Osteoblast (primary cell): ENCODE results near the gene ATP7A. TPM values are rescaled to one million over a fixed set of nuclear protein-coding genes. Genes with fewer than 3 reads are reported as not detected.

Experiments used
- DNase-seq: peaks from one replicate; pipeline ENCODE4 v3.0.0; 2011; ENCODE audit warnings: low spot score, mixed read lengths; ENCODE audit not compliant: insufficient read length; ENCODE audit errors: missing footprints
- H2AFZ ChIP-seq: 2 replicates; pipeline ENCODE4 v1.6.0; 2011; ENCODE audit warnings: mild to moderate bottlenecking, low read length
- H3K27ac ChIP-seq: 2 replicates; pipeline ENCODE4 v1.5.1; 2011; ENCODE audit warnings: mild to moderate bottlenecking, low read depth, low read length, moderate library complexity
- H3K27me3 ChIP-seq: 2 replicates; pipeline ENCODE4 v1.6.0; 2012; ENCODE audit warnings: mild to moderate bottlenecking, control low read depth, inconsistent platforms, low read length, moderate library complexity; ENCODE audit not compliant: insufficient read depth
- H3K36me3 ChIP-seq: 2 replicates; pipeline ENCODE4 v1.5.1; 2011; ENCODE audit warnings: mild to moderate bottlenecking, low read length, control low read depth, moderate library complexity; ENCODE audit not compliant: insufficient read depth
- H3K4me1 ChIP-seq: 2 replicates; pipeline ENCODE4 v1.5.1; 2011; ENCODE audit warnings: mild to moderate bottlenecking, low read length, control low read depth, moderate library complexity; ENCODE audit not compliant: insufficient read depth
- H3K4me2 ChIP-seq: 2 replicates; pipeline ENCODE4 v1.6.0; 2011; ENCODE audit warnings: mild to moderate bottlenecking, low read length; ENCODE audit not compliant: insufficient read depth
- H3K4me3 ChIP-seq: fragments of 200-600 bp; sonication (generic); 3 replicates; pipeline ENCODE4 v1.5.1; 2012; ENCODE audit warnings: mild to moderate bottlenecking, low read length, inconsistent platforms; ENCODE audit not compliant: insufficient read depth
- H3K79me2 ChIP-seq: 2 replicates; pipeline ENCODE4 v1.6.0; 2012; ENCODE audit warnings: mild to moderate bottlenecking, low read length, control low read depth, inconsistent platforms; ENCODE audit not compliant: insufficient read depth
- H3K9me3 ChIP-seq: 2 replicates; pipeline ENCODE4 v1.5.1; 2011; ENCODE audit warnings: low read depth, low read length, control low read depth
- H4K20me1 ChIP-seq: 2 replicates; pipeline ENCODE4 v1.6.0; 2012; ENCODE audit warnings: mild to moderate bottlenecking, low read length, control low read depth; ENCODE audit not compliant: insufficient read depth
- total RNA-seq: library from RNA; depleted of rRNA; stranded (reverse); fragments of >200 nt; gene quantifications from 2 replicates; pipeline ENCODE4 v1.2.3, GENCODE V29; 2012
- TF ChIP-seq, protein P1 (sequence below): IDR thresholded peaks from 2 replicates; pipeline ENCODE4 v1.5.1; 2011; ENCODE audit warnings: mild to moderate bottlenecking, low read depth, low read length, moderate library complexity; ENCODE audit errors: extremely low read depth

Gene ATP7A
- total RNA-seq, 1 donor: 16.6 TPM

GRCh38 chrX:77975755-77976154, 65.3 kb downstream of the ATP7A start:
- DNase-seq: no peak

GRCh38 chrX:77977095-77977494, 66.6 kb downstream of the ATP7A start:
- Histone ChIP-seq H3K4me3 (no peak overlapping the region), H3K4me2 (no peak overlapping the region), H4K20me1 (no peaks in the 10 kb centered on the region), H3K79me2 (no peaks in the 10 kb centered on the region), H3K27me3 (no peaks in the 10 kb centered on the region), H2AFZ (no peak overlapping the region), H3K9me3 (no peaks in the 10 kb centered on the region), H3K27ac (no peak overlapping the region), H3K36me3 (no peaks in the 10 kb centered on the region), H3K4me1 (no peaks in the 10 kb centered on the region)
- TF ChIP-seq, protein P1, sequence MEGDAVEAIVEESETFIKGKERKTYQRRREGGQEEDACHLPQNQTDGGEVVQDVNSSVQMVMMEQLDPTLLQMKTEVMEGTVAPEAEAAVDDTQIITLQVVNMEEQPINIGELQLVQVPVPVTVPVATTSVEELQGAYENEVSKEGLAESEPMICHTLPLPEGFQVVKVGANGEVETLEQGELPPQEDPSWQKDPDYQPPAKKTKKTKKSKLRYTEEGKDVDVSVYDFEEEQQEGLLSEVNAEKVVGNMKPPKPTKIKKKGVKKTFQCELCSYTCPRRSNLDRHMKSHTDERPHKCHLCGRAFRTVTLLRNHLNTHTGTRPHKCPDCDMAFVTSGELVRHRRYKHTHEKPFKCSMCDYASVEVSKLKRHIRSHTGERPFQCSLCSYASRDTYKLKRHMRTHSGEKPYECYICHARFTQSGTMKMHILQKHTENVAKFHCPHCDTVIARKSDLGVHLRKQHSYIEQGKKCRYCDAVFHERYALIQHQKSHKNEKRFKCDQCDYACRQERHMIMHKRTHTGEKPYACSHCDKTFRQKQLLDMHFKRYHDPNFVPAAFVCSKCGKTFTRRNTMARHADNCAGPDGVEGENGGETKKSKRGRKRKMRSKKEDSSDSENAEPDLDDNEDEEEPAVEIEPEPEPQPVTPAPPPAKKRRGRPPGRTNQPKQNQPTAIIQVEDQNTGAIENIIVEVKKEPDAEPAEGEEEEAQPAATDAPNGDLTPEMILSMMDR: no peak
- DNase-seq: no peak

More at GRCh38 chrX:77975755-77976154, 65.3 kb downstream of the ATP7A start:
- Histone ChIP-seq H3K79me2 (no peaks in the 10 kb centered on the region), H4K20me1 (no peaks in the 10 kb centered on the region), H2AFZ (no peak overlapping the region), H3K27me3 (no peaks in the 10 kb centered on the region), H3K4me1 (no peaks in the 10 kb centered on the region), H3K9me3 (no peaks in the 10 kb centered on the region), H3K36me3 (no peaks in the 10 kb centered on the region), H3K4me2 (no peak overlapping the region), H3K4me3 (no peak overlapping the region), H3K27ac (no peak overlapping the region)
- TF ChIP-seq, protein P1: no peak

GRCh38 chrX:77977518-77977917, 67.0 kb downstream of the ATP7A start:
- Histone ChIP-seq H2AFZ (no peak overlapping the region), H3K27me3 (no peaks in the 10 kb centered on the region), H3K9me3 (no peaks in the 10 kb centered on the region), H3K4me1 (no peaks in the 10 kb centered on the region), H3K4me2 (no peak overlapping the region), H3K79me2 (no peaks in the 10 kb centered on the region), H3K27ac (no peak overlapping the region), H3K36me3 (no peaks in the 10 kb centered on the region), H4K20me1 (no peaks in the 10 kb centered on the region), H3K4me3 (no peak overlapping the region)
- DNase-seq: no peak
- TF ChIP-seq, protein P1: no peak

DNA sequence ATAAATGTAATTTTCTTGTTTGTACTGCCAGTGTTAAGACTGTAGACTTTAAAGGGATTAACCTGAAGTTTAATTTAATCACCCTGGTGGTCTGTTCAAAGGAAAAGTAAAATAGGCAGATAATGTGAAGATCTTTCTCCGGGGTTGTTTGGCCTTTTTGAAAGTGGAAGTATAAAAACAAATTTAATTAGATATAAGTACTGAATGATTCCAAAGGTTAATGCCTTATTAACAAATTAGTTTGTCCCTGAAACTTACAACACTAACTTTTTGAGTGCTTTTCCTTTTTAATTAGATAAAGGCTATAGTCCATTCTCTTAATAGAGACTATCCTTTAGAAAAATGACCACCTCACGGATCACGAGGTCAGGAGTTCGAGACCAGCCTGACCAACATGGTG, 69.4 kb downstream of the ATP7A start:
- TF ChIP-seq, protein P1: no peak
- H3K4me2 ChIP-seq: no peak overlapping the region
- no peak overlapping the region for H3K27ac ChIP-seq
- no peaks in the 10 kb centered on the region for H3K27me3 ChIP-seq
- no peaks in the 10 kb centered on the region for H3K36me3 ChIP-seq
- H3K79me2 ChIP-seq: no peaks in the 10 kb centered on the region
- no peaks in the 10 kb centered on the region for H3K4me1 ChIP-seq
- no peak overlapping the region for H3K4me3 ChIP-seq
- no peak overlapping the region for H2AFZ ChIP-seq
- H3K9me3 ChIP-seq: no peaks in the 10 kb centered on the region
- no peaks in the 10 kb centered on the region for H4K20me1 ChIP-seq
- DNase-seq: no peak
